BLaER1 treated with 17β-estradiol and CSF1 and Interleukin-3, amounts not matched to agents 10 nM and 100 nM (cell line): ENCODE data around the gene THSD7A.
A peak's percentile ranks its signal among the peaks of the same experiment; 100 is the strongest.

Experiments
- H3K27ac ChIP-seq, 11 experiments: shearing (Covaris generic); formaldehyde crosslinking; 2 replicates each; pipeline ENCODE4 v1.8.1; 2022
- H3K27me3 ChIP-seq, 11 experiments: shearing (Covaris generic); formaldehyde crosslinking; 2 replicates each; pipeline ENCODE4 v1.8.1; 2022
- H3K36me3 ChIP-seq, 11 experiments: shearing (Covaris generic); formaldehyde crosslinking; 2 replicates each; pipeline ENCODE4 v1.8.1; 2022
- H3K4me1 ChIP-seq, 10 experiments: shearing (Covaris generic); formaldehyde crosslinking; 2 replicates each; pipeline ENCODE4 v1.8.1; 2022
- H3K4me2 ChIP-seq, 11 experiments: shearing (Covaris generic); formaldehyde crosslinking; 2 replicates each; pipeline ENCODE4 v1.8.1; 2022
- H3K4me3 ChIP-seq, 10 experiments: shearing (Covaris generic); formaldehyde crosslinking; 2 replicates each; pipeline ENCODE4 v1.8.1; 2022
- H3K9ac ChIP-seq, 11 experiments: shearing (Covaris generic); formaldehyde crosslinking; 2 replicates each; pipeline ENCODE4 v1.8.1; 2022
- H3K9me3 ChIP-seq, 11 experiments: shearing (Covaris generic); formaldehyde crosslinking; replicated peaks in 1 of 11; 2 replicates each; pipeline ENCODE4 v1.8.1; 2022
- H4K20me1 ChIP-seq, 11 experiments: shearing (Covaris generic); formaldehyde crosslinking; 2 replicates each; pipeline ENCODE4 v1.8.1; 2022
- Cebpa-rat ChIP-seq, 11 experiments: shearing (Covaris generic); IDR thresholded peaks; 2 replicates each; pipeline ENCODE4 v1.8.1; 2022

THSD7A gene

DNA sequence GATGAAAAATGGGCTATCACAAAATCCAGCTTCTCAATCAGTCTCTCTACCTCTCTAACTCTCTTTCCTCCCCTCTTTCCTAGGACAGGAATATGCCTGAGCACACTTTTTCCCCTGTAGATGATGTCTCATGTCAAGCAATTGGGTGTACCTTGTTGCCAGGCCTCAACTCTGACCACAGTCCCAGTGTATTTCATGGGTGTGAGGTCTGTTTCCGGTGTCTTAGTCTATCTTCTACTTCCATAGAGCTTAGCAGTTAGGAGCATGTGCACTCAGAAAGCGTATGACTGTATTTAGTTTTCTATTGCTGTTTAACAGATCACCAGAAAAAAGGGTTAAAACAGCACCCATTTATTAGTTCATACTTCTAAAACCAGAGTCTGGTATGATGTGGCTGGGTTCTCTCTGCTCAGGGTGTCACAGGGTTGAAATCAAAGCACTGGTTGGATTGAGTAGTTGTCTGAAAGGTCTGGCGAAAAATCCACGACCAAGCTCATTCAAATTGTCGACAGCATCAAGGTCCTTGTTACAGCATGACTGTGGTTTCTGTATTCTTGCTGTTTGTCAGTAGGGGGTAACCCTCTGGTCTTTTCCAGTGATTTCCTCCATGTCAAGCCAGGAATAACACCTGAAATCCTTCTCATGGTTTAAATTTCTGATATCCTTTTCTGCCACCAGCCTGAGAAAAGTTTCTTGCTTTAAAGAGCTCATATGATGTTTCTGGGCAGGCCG lies 130.0 kb downstream of the THSD7A start:
- Histone ChIP-seq H3K9ac (no peak overlapping the region), H3K36me3 (no peaks in the 10 kb centered on the region), H4K20me1 (no peaks in the 10 kb centered on the region), H3K27me3 (no peaks in the 10 kb centered on the region), H3K4me2 (no peak overlapping the region), H3K4me1 (peaks cover 8 to 15% (median 11%) of the 10 kb centered on the region in 10 experiments; a peak in 18 of 20 replicates), H3K27ac (no peak overlapping the region), H3K4me3 (no peak overlapping the region), H3K9me3 (no peaks in the 10 kb centered on the region)
- TF ChIP-seq Cebpa-rat (IDR thresholded peaks at IDR 0.05), result no peak

DNA sequence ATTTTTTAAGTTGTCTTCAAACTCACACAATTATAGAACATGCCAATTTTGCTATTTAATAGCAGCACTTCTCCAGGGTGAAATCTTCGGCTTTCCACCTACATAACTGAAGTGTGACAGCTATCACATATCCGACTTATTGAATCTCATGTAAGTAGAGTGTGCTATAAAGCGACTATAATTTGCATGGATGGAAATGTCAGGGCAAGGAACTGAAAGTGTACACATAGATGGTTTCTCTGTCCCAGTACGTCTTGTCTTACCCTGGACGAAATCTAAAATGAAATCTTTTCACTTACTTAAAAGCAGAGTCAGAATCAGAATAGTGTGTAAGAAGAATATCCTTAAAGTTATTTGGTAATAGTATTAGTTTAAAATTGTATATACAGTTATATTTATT lies 132.3 kb downstream of the THSD7A start:
- no peak overlapping the region for H3K4me2 ChIP-seq
- peaks cover 8 to 15% (median 11%) of the 10 kb centered on the region in 10 experiments; a peak in 18 of 20 replicates for H3K4me1 ChIP-seq
- TF ChIP-seq Cebpa-rat (IDR thresholded peaks at IDR 0.05), result no peak
- no peak overlapping the region for H3K4me3 ChIP-seq
- no peak overlapping the region for H3K27ac ChIP-seq
- H3K36me3 ChIP-seq, result no peaks in the 10 kb centered on the region
- H3K9ac ChIP-seq, result no peak overlapping the region
- H4K20me1 ChIP-seq, result no peaks in the 10 kb centered on the region
- H3K9me3 ChIP-seq, result no peaks in the 10 kb centered on the region
- no peaks in the 10 kb centered on the region for H3K27me3 ChIP-seq

DNA sequence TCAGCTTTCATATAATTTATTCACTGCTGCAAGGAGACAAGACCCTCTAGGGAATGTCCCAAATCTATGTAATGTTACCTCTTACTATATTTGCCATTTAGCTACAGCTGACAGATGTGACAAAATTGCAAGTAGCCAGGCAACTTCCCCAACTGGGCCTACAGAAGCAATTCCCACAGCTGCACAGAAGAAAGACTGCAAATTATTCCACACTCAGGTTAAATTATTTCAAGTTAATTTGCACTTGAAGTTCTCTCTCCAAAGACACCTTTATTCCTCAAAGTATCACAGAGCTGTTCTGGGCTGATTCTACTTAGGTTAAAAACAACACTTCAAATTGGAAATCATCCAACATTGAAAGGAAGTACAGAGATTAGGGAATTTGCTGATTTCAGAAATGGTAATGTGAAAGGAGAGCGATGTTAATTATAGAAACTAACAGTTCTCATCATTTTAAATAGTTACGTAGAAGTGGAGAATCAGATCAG lies 133.6 kb downstream of the THSD7A start:
- H3K36me3 ChIP-seq, result no peaks in the 10 kb centered on the region
- no peak for TF ChIP-seq Cebpa-rat (IDR thresholded peaks at IDR 0.05)
- peaks cover 8 to 15% (median 12%) of the 10 kb centered on the region in 10 experiments; a peak in 18 of 20 replicates for H3K4me1 ChIP-seq
- H3K4me2 ChIP-seq, result peak overlapping the region in 10 of 11 experiments; percentile 18 to 39 (median 30); a peak in 16 of 22 replicates
- H3K27ac ChIP-seq, result peak overlapping the region in 1 of 11 experiments; percentile 10; a peak in 1 of 22 replicates
- H4K20me1 ChIP-seq, result no peaks in the 10 kb centered on the region
- H3K9me3 ChIP-seq, result no peaks in the 10 kb centered on the region
- H3K9ac ChIP-seq, result no peak overlapping the region
- H3K27me3 ChIP-seq, result no peaks in the 10 kb centered on the region
- H3K4me3 ChIP-seq, result no peak overlapping the region

DNA sequence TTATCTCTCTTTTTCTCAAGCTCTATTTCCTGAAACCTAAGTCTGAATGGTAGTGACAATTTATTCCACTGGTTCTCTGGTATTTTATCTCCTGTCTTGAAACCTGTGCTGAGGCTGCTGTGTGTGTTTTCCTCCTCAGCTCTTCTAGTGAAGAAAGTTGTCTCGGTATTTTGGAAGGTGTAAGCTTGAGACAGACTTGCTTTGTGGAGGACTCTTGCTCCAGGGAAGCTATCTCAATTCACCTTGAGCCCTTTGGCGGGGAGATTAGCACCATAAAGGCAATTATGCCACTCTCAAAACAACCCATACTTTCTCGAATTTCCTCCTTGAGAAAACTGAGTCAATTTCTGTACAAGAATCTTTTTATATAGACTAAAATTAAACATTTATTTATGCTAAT lies 141.6 kb downstream of the THSD7A start:
- Histone ChIP-seq H3K9ac (no peak overlapping the region), H3K27me3 (no peaks in the 10 kb centered on the region), H3K4me1 (peaks cover 10 to 24% (median 19%) of the 10 kb centered on the region in 10 experiments), H3K27ac (peak overlapping the region in 5 of 11 experiments; percentile 1 to 79 (median 63); a peak in 9 of 22 replicates), H4K20me1 (no peaks in the 10 kb centered on the region), H3K36me3 (no peaks in the 10 kb centered on the region), H3K9me3 (peaks cover 0 to 17% (median 7%) of the 10 kb centered on the region in 11 experiments; a peak in 13 of 22 replicates), H3K4me3 (no peak overlapping the region), H3K4me2 (no peak overlapping the region)
- TF ChIP-seq Cebpa-rat (IDR thresholded peaks at IDR 0.05), result no peak

DNA sequence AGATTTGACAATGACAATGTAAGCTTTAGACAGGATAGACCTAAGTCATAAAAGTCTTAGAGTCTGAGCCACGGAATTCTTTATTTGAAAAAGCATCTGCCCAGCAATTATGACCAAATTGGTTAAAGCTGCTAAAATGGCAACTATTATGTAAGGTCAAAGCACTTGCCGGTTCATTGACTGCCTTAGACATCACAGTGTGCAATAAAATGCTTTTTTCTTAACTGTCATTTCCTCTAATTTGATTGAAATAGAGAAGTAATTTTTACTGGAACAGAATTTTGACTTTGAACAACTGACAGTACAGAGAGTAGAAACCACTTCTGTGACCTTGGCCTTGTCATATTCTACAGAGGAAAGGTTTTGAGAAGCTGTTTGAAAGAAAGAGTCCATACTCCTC lies 142.9 kb downstream of the THSD7A start:
- peaks cover 11 to 29% (median 20%) of the 10 kb centered on the region in 11 experiments for H3K9me3 ChIP-seq
- H3K27ac ChIP-seq, result peak overlapping the region; percentile 42 to 79 (median 63); a peak in 21 of 22 replicates
- no peak overlapping the region for H3K4me3 ChIP-seq
- H3K36me3 ChIP-seq, result no peaks in the 10 kb centered on the region
- H4K20me1 ChIP-seq, result no peaks in the 10 kb centered on the region
- peak in 2 of 11 experiments; percentile 41 to 70; a peak in 1 of 22 replicates for TF ChIP-seq Cebpa-rat (IDR thresholded peaks at IDR 0.05)
- no peaks in the 10 kb centered on the region for H3K27me3 ChIP-seq
- peaks cover 10 to 27% (median 19%) of the 10 kb centered on the region in 10 experiments for H3K4me1 ChIP-seq
- H3K4me2 ChIP-seq, result peak overlapping the region; percentile 21 to 64 (median 43); a peak in 18 of 22 replicates
- peak overlapping the region in 4 of 11 experiments; percentile 19 to 50 (median 26); a peak in 6 of 22 replicates for H3K9ac ChIP-seq

- no peaks in the 10 kb centered on the region for H3K27me3 ChIP-seq
- no peak overlapping the region for H3K4me3 ChIP-seq
Measured at GRCh38 chr7:11681461-11681860, 150.5 kb downstream of the THSD7A start.

GRCh38 chr7:11675163-11675562 lies 156.8 kb downstream of the THSD7A start:
- no peak for TF ChIP-seq Cebpa-rat (IDR thresholded peaks at IDR 0.05)
- Histone ChIP-seq H3K36me3 (no peaks in the 10 kb centered on the region), H3K4me1 (no peaks in the 10 kb centered on the region), H3K27me3 (no peaks in the 10 kb centered on the region), H3K9ac (no peak overlapping the region), H4K20me1 (no peaks in the 10 kb centered on the region), H3K27ac (no peak overlapping the region), H3K4me2 (no peak overlapping the region), H3K9me3 (peaks cover 24 to 60% (median 41%) of the 10 kb centered on the region in 11 experiments), H3K4me3 (no peak overlapping the region)

More at GRCh38 chr7:11681461-11681860, 150.5 kb downstream of the THSD7A start:
- Histone ChIP-seq H3K27ac (no peak overlapping the region), H3K4me2 (no peak overlapping the region; a peak in 1 of 22 replicates), H3K36me3 (no peaks in the 10 kb centered on the region), H4K20me1 (no peaks in the 10 kb centered on the region), H3K9ac (no peak overlapping the region), H3K4me1 (peaks cover 0 to 8% (median 0%) of the 10 kb centered on the region in 10 experiments; a peak in 2 of 20 replicates), H3K9me3 (peaks cover 56 to 88% (median 71%) of the 10 kb centered on the region in 11 experiments)
- no peak for TF ChIP-seq Cebpa-rat (IDR thresholded peaks at IDR 0.05)

DNA sequence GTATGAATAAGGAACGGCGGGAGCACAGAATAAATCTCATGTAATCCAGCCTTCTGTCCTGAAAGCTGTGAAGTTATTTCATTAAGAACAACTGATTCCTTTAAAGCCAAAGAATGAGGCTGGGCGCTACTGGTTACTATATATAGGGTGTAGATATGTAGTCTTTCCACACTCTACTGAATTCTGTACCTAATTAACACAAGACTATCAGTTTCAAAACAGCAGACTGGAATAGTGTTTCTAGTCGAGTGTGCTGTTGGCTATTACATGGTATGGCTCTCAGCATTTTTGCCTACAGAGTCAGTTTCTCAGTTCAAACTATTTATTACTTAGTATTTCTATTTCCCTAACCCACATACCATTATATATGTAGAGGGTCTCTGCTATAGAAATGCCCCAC lies 163.3 kb downstream of the THSD7A start:
- Histone ChIP-seq H3K4me2 (no peak overlapping the region), H3K4me3 (no peak overlapping the region), H3K9me3 (peaks cover 0 to 4% (median 0%) of the 10 kb centered on the region in 11 experiments; a peak in 1 of 22 replicates), H3K36me3 (no peaks in the 10 kb centered on the region), H3K27ac (no peak overlapping the region), H3K4me1 (no peaks in the 10 kb centered on the region), H3K27me3 (no peaks in the 10 kb centered on the region), H3K9ac (no peak overlapping the region), H4K20me1 (no peaks in the 10 kb centered on the region)
- TF ChIP-seq Cebpa-rat (IDR thresholded peaks at IDR 0.05), result no peak

- no peak for TF ChIP-seq Cebpa-rat (IDR thresholded peaks at IDR 0.05)
- Histone ChIP-seq H3K9me3 (no peaks in the 10 kb centered on the region), H3K36me3 (no peaks in the 10 kb centered on the region), H3K9ac (no peak overlapping the region), H4K20me1 (no peaks in the 10 kb centered on the region), H3K27ac (no peak overlapping the region), H3K27me3 (no peaks in the 10 kb centered on the region), H3K4me1 (no peaks in the 10 kb centered on the region), H3K4me2 (no peak overlapping the region), H3K4me3 (no peak overlapping the region)
Measured at GRCh38 chr7:11667810-11668185, 164.2 kb downstream of the THSD7A start.
